Measurements from ENCODE around the gene OSBPL2.

OSBPL2 gene

DNA sequence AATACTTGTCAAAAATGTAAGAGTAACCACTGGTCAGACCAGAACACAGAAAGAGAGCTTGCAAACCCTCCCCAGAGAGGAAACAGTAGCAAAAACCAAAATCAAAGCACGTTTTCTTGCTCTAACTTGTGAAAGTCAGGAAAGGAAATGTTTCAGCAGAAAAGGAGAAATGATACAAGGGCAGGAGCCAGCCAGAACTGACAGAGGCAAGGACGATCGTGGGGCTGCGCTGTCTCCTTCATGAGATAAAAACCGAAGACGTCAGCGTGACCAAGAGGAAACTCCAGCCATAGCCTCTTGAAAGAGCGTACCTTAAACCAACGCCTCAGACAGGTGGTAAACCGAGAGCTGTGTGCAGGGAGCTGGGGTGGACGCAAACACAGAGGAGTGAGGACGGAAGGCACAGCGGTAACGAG, 101.3 kb downstream of the OSBPL2 start:
- TF ChIP-seq, protein P1, sequence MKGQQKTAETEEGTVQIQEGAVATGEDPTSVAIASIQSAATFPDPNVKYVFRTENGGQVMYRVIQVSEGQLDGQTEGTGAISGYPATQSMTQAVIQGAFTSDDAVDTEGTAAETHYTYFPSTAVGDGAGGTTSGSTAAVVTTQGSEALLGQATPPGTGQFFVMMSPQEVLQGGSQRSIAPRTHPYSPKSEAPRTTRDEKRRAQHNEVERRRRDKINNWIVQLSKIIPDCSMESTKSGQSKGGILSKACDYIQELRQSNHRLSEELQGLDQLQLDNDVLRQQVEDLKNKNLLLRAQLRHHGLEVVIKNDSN (IDR thresholded peaks at IDR 0.05), result no peak
- TF ChIP-seq, protein P2, sequence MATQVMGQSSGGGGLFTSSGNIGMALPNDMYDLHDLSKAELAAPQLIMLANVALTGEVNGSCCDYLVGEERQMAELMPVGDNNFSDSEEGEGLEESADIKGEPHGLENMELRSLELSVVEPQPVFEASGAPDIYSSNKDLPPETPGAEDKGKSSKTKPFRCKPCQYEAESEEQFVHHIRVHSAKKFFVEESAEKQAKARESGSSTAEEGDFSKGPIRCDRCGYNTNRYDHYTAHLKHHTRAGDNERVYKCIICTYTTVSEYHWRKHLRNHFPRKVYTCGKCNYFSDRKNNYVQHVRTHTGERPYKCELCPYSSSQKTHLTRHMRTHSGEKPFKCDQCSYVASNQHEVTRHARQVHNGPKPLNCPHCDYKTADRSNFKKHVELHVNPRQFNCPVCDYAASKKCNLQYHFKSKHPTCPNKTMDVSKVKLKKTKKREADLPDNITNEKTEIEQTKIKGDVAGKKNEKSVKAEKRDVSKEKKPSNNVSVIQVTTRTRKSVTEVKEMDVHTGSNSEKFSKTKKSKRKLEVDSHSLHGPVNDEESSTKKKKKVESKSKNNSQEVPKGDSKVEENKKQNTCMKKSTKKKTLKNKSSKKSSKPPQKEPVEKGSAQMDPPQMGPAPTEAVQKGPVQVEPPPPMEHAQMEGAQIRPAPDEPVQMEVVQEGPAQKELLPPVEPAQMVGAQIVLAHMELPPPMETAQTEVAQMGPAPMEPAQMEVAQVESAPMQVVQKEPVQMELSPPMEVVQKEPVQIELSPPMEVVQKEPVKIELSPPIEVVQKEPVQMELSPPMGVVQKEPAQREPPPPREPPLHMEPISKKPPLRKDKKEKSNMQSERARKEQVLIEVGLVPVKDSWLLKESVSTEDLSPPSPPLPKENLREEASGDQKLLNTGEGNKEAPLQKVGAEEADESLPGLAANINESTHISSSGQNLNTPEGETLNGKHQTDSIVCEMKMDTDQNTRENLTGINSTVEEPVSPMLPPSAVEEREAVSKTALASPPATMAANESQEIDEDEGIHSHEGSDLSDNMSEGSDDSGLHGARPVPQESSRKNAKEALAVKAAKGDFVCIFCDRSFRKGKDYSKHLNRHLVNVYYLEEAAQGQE (IDR thresholded peaks at IDR 0.05; ENCODE audit: low read depth), result no peak

DNA sequence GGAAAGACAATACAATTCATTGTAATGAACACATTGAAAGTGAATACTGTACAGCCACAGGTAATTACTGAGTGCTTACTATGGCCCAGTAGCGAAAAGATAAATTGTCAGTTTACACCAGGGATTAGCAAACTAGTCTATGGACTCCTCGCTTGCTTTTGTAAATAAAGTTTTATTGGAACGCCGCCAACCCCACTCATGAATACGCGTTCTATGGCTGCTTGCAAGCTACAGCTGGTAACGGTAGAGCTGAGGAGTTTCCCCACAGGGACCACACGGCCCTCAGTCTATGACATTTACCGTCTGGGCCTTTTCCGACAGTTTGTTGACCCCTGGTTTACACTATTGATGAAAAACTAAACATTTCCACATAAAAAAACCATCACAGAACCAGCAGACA, 104.6 kb downstream of the OSBPL2 start:
- TF ChIP-seq NFIC (IDR thresholded peaks at IDR 0.05) (peak; percentile 45), FOXM1 (IDR thresholded peaks at IDR 0.05; ENCODE audit: borderline replicate concordance, low read depth) (no peak)

DNA sequence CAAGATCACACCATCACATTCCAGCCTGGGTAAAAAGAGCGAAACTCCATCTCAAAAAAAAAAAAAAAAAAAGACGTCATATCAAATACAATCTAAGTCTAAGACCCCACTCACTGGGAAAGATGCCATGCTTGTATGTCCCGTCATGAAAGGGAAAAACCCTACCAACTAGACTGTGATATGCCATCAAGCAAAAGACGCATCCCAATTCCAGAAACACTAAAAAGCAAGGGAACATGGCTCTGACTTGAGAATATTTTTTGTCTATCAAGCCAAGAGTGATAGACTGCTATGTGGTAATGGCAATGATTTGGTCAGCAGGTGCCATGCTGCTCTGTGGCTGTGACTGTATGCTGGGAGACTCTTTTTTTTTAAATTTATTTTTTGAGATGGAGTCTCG, 105.8 kb downstream of the OSBPL2 start:
- TF ChIP-seq YY1 (IDR thresholded peaks at IDR 0.05; ENCODE audit: low read depth) (no peak), ZBTB7A (IDR thresholded peaks at IDR 0.05; ENCODE audit: low read depth) (no peak), TAF1 (IDR thresholded peaks at IDR 0.05; ENCODE audit: low read depth) (no peak), FOXM1 (IDR thresholded peaks at IDR 0.05; ENCODE audit: borderline replicate concordance, low read depth) (no peak), CEBPB (IDR thresholded peaks at IDR 0.05) (no peak)

DNA sequence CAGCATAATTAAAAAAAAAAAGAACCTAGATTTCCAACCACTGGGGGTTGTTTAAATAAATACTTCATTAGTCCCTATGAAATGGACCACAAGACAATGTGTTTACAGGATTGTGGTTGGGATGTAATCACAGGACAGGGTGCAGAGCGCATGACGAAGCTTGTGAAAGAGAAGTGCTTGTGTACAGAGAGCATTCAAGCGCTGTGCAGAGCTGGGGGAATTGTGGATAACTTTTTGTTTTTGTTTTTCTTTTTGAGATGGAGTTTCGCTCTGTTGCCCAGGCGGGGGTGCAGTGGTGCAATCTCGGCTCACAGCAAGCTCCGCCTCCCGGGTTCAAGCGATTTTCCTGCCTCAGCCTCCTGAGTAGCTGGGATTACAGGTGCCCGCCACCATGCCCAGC, 106.5 kb downstream of the OSBPL2 start:
- TF ChIP-seq, protein P3, sequence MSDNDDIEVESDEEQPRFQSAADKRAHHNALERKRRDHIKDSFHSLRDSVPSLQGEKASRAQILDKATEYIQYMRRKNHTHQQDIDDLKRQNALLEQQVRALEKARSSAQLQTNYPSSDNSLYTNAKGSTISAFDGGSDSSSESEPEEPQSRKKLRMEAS (IDR thresholded peaks at IDR 0.05), result no peak
- no peak for TF ChIP-seq TCF12 (IDR thresholded peaks at IDR 0.05; ENCODE audit: low read depth)
- TF ChIP-seq TAF1 (IDR thresholded peaks at IDR 0.05; ENCODE audit: low read depth), result no peak
- TF ChIP-seq, protein P2 (IDR thresholded peaks at IDR 0.05; ENCODE audit: low read depth), result no peak
- TF ChIP-seq NFIC (IDR thresholded peaks at IDR 0.05), result no peak
- no peak for TF ChIP-seq CEBPB (IDR thresholded peaks at IDR 0.05)
- TF ChIP-seq FOXM1 (IDR thresholded peaks at IDR 0.05; ENCODE audit: borderline replicate concordance, low read depth), result no peak
- no peak for TF ChIP-seq TEAD4 (IDR thresholded peaks at IDR 0.05)
- no peak for TF ChIP-seq ZBTB7A (IDR thresholded peaks at IDR 0.05; ENCODE audit: low read depth)
- no peak for TF ChIP-seq YY1 (IDR thresholded peaks at IDR 0.05; ENCODE audit: low read depth)
- no peak for TF ChIP-seq CREB1 (IDR thresholded peaks at IDR 0.05; ENCODE audit: low read depth)
- TF ChIP-seq, protein P1 (IDR thresholded peaks at IDR 0.05), result no peak
- TF ChIP-seq EGR1 (IDR thresholded peaks at IDR 0.05), result no peak

Measured in Ishikawa (cell line).